Measurements from ENCODE around the gene VSTM2B. TPM values are rescaled to one million over a fixed set of nuclear protein-coding genes. Genes with fewer than 3 reads are reported as not detected.
"Not testable (repeated sequence)": the region's sequence is repeated elsewhere in the genome, so short reads cannot be mapped to it uniquely, and the experiment has no call there.

VSTM2B gene
- polyA plus RNA-seq, 4 donors: 0.47 to 1.6 (median 0.65) TPM

DNA sequence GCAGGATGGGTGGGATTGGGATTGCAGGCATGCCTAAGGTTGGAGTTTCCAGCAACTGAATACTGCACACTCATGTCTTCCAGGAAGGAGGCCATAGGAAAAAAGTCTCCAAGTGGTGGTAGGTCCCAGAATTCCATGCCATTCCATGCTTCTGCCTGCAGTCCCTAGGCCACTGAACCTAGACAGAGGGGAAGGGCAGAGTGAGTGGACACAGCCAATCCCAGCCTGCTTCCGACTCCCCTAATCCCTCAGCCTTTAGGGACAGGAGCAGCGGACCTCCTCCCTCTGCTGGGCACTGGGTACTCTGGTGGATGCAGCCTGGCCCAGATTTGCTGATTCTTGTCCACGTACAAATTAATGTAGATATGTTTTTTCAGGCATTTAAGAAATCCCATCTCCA lies 17.0 kb downstream of the VSTM2B start:
- DNase-seq (ENCODE audit: low read depth in 4 of 4, low spot score in 3 of 4): no peak

DNA sequence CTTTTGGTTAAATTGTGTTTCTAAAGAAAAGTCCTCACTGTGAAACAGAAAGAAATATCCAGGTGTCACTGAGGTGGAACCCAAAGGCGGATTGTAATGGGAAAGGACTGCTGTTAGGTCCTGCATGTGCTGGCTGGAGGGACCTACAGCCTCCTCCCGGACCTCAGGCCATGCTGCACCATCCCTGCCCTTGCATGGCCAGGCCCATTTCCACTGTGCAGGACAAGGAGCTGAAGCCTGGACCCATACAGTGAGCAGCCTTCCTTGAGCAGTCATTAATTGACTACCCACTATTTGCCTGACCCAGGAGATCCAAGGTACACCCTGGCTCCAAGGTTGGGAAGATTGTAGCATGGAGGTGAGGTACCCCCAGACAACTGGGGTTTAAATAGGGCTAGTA lies 17.6 kb downstream of the VSTM2B start:
- DNase-seq (ENCODE audit: low read depth in 4 of 4, low spot score in 3 of 4): no peak

DNA sequence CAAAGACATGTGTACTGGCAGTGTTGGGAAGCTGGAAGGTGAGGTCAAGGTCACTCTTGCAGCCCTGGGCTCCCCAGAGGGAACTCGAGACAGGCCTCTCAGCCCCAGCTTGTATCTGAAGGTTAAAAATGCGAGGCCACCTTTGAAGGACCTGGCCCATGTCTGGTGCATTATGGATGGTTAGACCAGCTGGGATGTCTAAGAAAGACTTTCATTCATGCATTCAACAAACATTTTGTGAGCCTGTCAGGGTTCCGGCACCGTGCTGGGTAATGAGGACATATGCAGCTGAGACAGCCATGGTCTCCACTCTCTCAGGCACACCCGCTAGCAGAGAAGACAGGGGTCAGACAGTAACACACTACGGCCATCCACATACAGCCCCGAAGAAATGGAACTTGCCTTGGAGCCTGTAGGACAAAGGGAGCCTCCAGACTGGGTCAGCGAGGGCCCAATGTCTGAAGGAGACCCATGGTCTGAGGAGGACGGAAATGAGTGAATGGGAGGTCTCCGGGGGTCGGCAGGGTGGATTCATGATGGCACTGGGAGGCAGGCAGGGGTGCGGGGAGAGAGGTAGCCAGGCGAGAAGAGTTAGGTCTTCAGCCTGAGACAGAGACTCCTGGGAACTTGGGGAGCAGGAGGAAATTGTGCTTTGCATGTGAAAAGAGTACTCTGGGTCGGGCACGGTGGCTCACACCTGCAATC lies 19.0 kb downstream of the VSTM2B start:
- DNase-seq (ENCODE audit: low read depth in 4 of 4, low spot score in 3 of 4): no peak

DNA sequence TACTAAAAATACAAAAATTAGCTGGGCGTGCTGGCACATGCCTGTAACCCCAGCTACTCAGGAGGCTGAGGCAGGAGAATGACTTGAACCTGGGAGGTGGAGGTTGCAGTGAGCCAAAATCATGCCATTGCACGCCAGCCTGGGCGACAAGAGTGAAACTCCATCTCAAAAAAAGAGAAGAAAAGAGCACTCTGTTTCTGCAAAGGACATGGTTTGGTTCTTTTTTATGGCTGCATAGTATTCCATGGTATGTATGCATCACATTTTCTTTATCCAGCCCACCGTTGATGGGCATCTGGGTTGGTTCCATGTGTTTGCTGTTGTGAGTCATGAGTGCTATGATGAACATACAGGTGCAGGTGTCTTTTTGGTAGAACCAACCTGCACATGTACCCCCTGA lies 19.7 kb downstream of the VSTM2B start:
- DNase-seq (ENCODE audit: low read depth in 4 of 4, low spot score in 3 of 4): not testable (repeated sequence)

GRCh38 chr19:29545866-29546582 lies 20.2 kb downstream of the VSTM2B start:
- no peak for DNase-seq (ENCODE audit: low read depth in 4 of 4, low spot score in 3 of 4)

DNA sequence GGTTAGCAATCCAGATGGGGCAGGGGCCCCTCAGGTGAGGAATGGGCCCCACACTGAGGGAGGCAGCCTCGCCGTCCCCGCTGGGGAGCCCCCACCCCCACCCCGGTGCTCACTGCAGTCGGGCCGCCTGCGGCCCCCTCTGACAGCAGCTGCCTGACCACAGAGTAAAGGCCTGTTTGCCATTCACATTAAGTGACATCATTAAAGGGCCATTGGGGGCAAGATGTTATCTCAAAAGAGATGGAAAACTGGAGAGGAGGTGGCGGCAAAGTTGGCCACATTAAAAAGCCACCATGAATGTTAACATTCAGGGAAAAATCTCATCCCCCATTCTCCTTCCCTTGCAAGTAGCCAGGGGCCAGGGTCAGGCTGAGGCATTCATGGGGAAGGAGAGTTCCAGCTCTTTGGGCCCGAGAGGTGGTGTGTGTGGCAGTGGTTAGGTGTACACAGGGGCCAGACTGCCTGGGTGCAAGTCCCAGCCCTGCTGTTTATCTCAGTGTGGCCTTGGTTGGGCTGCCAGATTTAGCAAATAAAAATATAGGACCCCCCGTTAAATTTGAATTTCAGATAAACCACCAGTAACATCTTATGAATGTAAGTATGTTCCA lies 20.9 kb downstream of the VSTM2B start:
- DNase-seq (ENCODE audit: low read depth in 4 of 4, low spot score in 3 of 4): no peak

DNA sequence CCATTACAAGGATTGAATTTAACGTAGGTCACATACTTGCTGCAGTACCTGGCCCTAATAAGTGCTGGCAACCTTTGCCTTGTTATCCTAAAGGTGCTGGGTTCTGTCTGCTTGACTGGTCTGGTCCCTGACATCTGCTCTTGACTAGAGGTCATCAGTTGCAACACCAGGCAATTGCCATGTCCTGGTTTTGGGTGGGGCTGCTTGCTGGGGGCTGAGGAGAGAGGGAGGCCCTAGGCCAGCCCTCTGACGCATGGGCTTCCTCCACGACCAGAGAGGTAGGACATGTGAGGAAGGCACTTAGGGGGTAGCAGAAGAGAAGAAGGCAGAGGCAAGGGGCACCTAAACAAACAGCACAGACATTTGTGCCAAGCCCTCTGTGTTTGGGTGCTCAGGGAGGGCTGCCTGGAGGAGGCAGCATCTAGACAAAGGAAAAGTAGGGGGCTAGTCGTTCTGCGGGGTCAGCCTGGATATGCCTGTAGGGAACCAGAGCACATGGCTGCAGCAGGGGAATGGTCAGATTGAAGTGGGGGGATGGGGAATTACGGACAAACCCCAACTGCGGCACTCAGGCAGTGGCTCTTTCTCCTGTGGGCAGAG lies 21.7 kb downstream of the VSTM2B start:
- DNase-seq (ENCODE audit: low read depth in 4 of 4, low spot score in 3 of 4): no peak

- no peak for DNase-seq (ENCODE audit: low read depth in 4 of 4, low spot score in 3 of 4)
Observed at GRCh38 chr19:29547981-29548380, 22.2 kb downstream of the VSTM2B start.

DNA sequence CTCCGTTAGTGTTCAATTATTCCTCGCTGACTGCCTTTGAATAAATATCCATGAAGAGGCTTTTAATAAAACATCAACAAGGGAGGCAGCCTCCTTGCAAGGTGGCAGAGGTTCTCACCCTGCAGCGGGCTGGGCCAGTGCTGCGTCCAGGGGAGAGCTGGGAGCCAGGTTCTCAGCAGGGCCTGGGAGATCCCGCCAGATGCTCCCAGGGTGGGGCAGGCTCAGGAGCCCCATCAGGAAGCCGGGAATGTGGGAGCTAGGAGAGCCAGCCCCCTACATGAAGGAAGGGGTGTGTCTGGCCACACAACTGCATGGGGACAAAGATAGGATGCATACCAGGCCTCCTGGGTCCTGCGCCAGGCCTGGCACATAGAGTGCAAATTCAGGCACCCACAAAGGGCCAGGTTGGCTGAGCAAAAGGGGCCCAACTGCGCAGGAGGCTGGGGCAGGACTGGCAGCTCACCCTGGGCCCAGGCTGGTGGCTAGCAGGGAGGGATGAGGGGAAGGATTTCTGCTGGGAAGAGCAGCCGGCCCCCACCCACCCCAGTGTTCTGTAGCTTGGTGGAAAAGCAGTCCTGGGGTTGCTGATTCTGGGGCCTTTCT lies 22.8 kb downstream of the VSTM2B start:
- DNase-seq (ENCODE audit: low read depth in 4 of 4, low spot score in 3 of 4): no peak

DNA sequence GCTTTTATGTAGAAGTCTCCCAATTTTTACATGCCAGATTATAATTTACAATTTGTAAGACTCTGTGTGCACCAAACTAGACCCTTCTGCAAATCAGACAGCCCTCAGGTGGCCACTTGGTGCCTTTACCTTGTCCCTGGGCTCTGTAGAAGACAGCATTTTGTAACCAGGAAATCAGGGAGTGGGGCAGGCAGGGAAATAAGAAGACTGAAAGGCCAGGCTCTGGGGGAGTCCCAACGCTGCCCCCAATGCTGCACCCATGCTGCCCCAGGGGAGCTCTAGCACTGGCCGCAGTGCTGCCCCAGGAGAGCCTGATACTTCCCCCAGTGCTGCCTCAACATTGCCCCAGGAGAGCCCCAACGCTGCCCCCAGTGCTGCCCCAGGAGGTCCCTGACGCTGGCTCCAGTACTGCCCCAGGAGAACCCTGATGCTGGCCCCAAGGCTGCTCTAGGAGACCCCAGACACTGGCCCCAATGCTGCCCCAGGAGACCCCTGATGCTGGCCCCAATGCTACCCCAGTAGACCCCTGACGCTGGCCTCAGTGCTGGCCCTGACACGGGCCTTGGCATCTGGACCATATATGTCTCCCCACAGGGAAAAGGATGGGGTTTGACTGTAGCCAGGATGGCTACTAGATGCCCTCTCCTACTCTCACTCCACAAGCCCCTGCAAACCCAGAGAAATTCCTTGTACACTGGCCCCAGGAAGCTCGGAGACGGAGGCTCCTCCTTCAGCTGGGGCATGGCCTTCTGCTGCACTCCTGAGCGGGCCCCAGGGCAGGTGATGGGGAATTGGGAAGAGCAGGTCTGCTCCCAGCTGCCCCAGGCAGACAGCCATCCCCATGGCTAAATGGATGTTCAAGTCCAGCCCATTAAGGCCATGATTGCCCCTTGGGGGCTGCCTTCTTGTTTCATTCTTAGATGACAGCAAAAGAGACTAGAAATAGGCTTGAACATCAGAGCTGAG lies 23.6 kb downstream of the VSTM2B start:
- DNase-seq (ENCODE audit: low read depth in 4 of 4, low spot score in 3 of 4): no peak

GRCh38 chr19:29550896-29551295 lies 25.1 kb downstream of the VSTM2B start:
- DNase-seq (ENCODE audit: low read depth in 4 of 4, low spot score in 3 of 4): no peak

- no peak for DNase-seq (ENCODE audit: low read depth in 4 of 4, low spot score in 3 of 4)
Observed at GRCh38 chr19:29551774-29552173, 26.0 kb downstream of the VSTM2B start.

DNA sequence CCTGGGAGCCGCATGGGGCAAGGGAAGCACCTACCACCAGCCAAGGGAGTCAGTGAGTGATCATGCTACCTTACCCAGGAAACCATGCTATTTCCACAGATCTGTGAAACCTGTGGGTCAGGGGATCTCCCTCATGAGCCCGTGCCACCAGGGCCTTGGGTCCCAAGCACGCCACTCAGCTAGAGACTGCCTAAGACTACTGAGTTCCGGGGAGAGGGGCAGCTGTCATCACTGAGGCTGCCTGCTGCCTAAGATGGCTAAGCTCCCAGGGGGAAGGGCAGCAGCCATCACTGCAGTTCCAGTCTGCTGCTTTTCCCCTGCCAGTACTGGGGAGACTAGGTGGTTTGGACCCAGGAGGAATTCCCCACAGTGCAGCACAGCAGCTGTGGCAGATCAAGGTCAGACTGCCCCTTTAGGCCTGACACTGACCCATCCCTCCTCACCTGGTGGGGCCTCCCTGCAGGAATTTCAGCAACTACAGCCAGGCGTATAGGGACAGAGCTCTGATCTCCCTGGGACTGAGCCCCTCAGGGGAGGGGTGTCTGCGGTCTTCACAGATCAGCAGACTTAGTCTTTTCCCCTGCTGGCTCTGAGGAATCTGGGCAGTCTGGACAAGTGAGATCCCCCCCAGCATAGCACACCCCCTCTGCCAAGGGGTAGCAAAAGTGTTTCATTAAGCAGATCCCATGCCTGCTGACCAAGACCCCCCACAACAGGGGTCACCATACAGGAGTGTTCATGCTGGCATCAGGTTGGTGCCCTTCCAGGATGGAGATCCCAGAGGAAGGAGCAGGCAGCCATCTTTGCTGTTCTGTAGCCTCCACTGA lies 26.9 kb downstream of the VSTM2B start:
- DNase-seq (ENCODE audit: low read depth in 4 of 4, low spot score in 3 of 4): no peak

DNA sequence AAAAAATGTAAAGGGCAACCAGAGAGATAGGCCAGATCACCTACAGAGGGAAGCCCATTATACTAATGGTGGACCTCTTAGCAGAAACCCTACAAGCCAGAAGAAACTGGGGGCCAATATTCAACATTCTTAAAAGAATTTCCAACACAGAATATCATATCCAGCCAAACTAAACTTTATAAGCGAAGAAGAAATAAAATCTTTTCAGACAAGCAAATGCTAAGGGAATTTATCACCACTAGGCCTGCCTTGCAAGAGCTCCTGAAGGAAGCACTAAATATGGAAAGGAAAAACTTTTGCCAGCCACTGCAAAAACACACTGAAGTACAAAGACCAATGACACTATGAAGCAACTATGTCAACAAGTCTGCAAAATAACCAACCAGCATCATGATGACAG lies 28.4 kb downstream of the VSTM2B start:
- no peak for DNase-seq (ENCODE audit: low read depth in 4 of 4, low spot score in 3 of 4)

DNA sequence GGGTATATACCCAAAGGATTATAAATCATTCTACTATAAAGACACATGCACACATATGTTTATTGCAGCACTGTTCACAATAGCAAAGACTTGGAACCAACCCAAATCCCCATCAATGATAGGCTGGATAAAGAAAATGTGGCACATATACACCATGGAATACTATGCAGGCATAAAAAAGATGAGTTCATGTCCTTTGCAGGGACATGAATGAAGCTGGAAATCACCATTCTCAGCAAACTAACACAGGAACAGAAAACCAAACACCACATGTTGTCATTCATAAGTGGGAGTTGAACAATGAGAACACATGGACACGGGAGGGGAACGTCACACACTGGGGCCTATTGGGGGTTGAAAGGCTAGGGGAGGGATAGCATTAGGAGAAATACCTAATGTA lies 33.3 kb downstream of the VSTM2B start:
- DNase-seq (ENCODE audit: low read depth in 4 of 4, low spot score in 3 of 4): not testable (repeated sequence)

DNA sequence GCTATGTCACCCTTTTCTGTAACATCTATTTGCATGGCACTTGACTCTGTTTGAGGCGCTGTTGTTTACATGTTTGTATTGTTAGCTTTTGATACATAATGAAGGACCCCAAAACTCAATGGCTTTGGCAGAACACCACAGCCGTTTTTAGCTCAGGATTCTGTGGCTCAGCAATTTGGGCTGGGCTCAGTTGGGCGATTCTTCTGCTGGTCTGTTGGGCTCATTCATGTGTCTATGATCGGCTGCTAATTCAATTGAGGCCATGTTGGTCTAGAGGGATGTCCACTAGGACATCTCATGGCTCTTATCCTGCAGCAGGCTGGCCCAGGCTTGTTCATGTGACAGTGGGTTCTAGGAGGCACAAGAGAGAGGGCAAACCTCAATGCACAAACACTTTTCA lies 33.9 kb downstream of the VSTM2B start:
- no peak for DNase-seq (ENCODE audit: low read depth in 4 of 4, low spot score in 3 of 4)

- DNase-seq (ENCODE audit: low read depth in 4 of 4, low spot score in 3 of 4): no peak
Observed at GRCh38 chr19:29560313-29561075, 34.7 kb downstream of the VSTM2B start.

GRCh38 chr19:29561601-29562000 lies 35.8 kb downstream of the VSTM2B start:
- DNase-seq (ENCODE audit: low read depth in 4 of 4, low spot score in 3 of 4): no peak
